OCI-LY1 (cell line): ENCODE measurements around the gene TMEM52B.

Source experiments
- H2AFZ ChIP-seq: fragments of 200-600 bp; sonication (generic), shearing (Covaris generic); 2 replicates; pipeline ENCODE4 v1.6.0; 2014; ENCODE audit warnings: antibody characterized with exemption, mild to moderate bottlenecking, low read length
- H3F3A ChIP-seq: fragments of 200-600 bp; sonication (generic), shearing (Covaris generic); 2 replicates; pipeline ENCODE4 v1.6.0; 2014; ENCODE audit warnings: mild to moderate bottlenecking, antibody characterized with exemption, low read length, moderate library complexity; ENCODE audit not compliant: insufficient read depth
- H3K27ac ChIP-seq: fragments of 200-600 bp; sonication (generic); 2 replicates; pipeline ENCODE4 v1.5.1; 2014; ENCODE audit warnings: low read length, mixed run types, mild to moderate bottlenecking, low read depth; ENCODE audit not compliant: poor library complexity, severe bottlenecking
- H3K27me3 ChIP-seq: fragments of 200-600 bp; sonication (generic); 2 replicates; pipeline ENCODE4 v1.6.0; 2014; ENCODE audit warnings: antibody characterized with exemption, mild to moderate bottlenecking, low read length, moderate library complexity; ENCODE audit not compliant: insufficient read depth
- H3K36me3 ChIP-seq: fragments of 200-600 bp; sonication (generic); 2 replicates; pipeline ENCODE4 v1.6.1; 2014; ENCODE audit warnings: mild to moderate bottlenecking, antibody characterized with exemption, low read length, moderate library complexity, mixed read lengths; ENCODE audit not compliant: insufficient read depth
- H3K4me1 ChIP-seq: fragments of 200-600 bp; sonication (generic); 2 replicates; pipeline ENCODE4 v1.5.1; 2014; ENCODE audit warnings: mild to moderate bottlenecking, low read length, moderate library complexity; ENCODE audit not compliant: insufficient read depth, severe bottlenecking
- H3K4me2 ChIP-seq: fragments of 200-600 bp; sonication (generic), shearing (Covaris generic); 2 replicates; pipeline ENCODE4 v1.6.1; 2014; ENCODE audit warnings: low read length
- H3K4me3 ChIP-seq: fragments of 200-600 bp; sonication (generic); 2 replicates; pipeline ENCODE4 v1.5.1; 2014; ENCODE audit warnings: low read length, low read depth, mild to moderate bottlenecking, mixed read lengths; ENCODE audit not compliant: poor library complexity, severe bottlenecking
- H3K79me2 ChIP-seq: fragments of 200-600 bp; shearing (Covaris generic); 2 replicates; pipeline ENCODE4 v1.6.1; 2016; ENCODE audit warnings: mixed run types, low read length, mixed read lengths; ENCODE audit not compliant: insufficient read depth
- H3K9ac ChIP-seq: fragments of 200-600 bp; sonication (generic), shearing (Covaris generic); 2 replicates; pipeline ENCODE4 v1.6.1; 2014; ENCODE audit warnings: mild to moderate bottlenecking, low read length, mixed read lengths
- H3K9me2 ChIP-seq: fragments of 200-600 bp; sonication (generic), shearing (Covaris generic); 2 replicates; pipeline ENCODE4 v1.6.1; 2014; ENCODE audit warnings: low read depth, mild to moderate bottlenecking, low read length, mixed read lengths
- H3K9me3 ChIP-seq: fragments of 200-600 bp; shearing (Covaris generic); 2 replicates; pipeline ENCODE4 v1.6.1; 2014; ENCODE audit warnings: low read length, mixed read lengths
- H4K20me1 ChIP-seq: fragments of 200-600 bp; sonication (generic), shearing (Covaris generic); 2 replicates; pipeline ENCODE4 v1.6.0; 2016; ENCODE audit warnings: mild to moderate bottlenecking, low read length; ENCODE audit not compliant: insufficient read depth
- CTCF ChIP-seq: fragments of 200-600 bp; sonication (generic), shearing (Covaris generic); IDR thresholded peaks from 2 replicates; pipeline ENCODE4 v1.5.1; 2017; ENCODE audit warnings: mild to moderate bottlenecking, antibody characterized with exemption, low read length, moderate library complexity, mixed read lengths
- EZH2 ChIP-seq: fragments of 200-600 bp; sonication (generic), shearing (Covaris generic); IDR thresholded peaks from 2 replicates; pipeline ENCODE4 v1.8.0; 2017; ENCODE audit warnings: borderline replicate concordance, mixed run types, mild to moderate bottlenecking, antibody characterized with exemption, low read length, moderate library complexity, mixed read lengths

Gene TMEM52B

GRCh38 chr12:10178821-10179220 lies at the start of gene TMEM52B:
Gene TMEM52B, plus strand, starts transcription at chr12:10179032. Its CDS starts 543 bp downstream, at chr12:10179575.
- TF ChIP-seq EZH2 (no peak), CTCF (no peak)
- Histone ChIP-seq H3K27ac (no peak within 1 kb of the TSS), H2AFZ (no peak within 1 kb of the TSS), H3K9me2 (no peaks in the 10 kb centered on the region), H4K20me1 (no peaks in the 10 kb centered on the region), H3K4me3 (no peak within 1 kb of the TSS), H3K79me2 (no peaks in the 10 kb centered on the region), H3K36me3 (no peaks in the 10 kb centered on the region), H3K9me3 (no peaks in the 10 kb centered on the region), H3K4me2 (no peak within 1 kb of the TSS), H3K27me3 (no peaks in the 10 kb centered on the region), H3F3A (no peaks in the 10 kb centered on the region), H3K9ac (no peak within 1 kb of the TSS), H3K4me1 (no peaks in the 10 kb centered on the region)

- no peak within 1 kb of the TSS for H2AFZ ChIP-seq
- H3K4me2 ChIP-seq, result no peak within 1 kb of the TSS
- no peaks in the 10 kb centered on the region for H3F3A ChIP-seq
- no peaks in the 10 kb centered on the region for H3K79me2 ChIP-seq
- no peaks in the 10 kb centered on the region for H3K27me3 ChIP-seq
- no peak within 1 kb of the TSS for H3K27ac ChIP-seq
- TF ChIP-seq CTCF (no peak), EZH2 (no peak)
- no peaks in the 10 kb centered on the region for H4K20me1 ChIP-seq
- H3K9me2 ChIP-seq, result no peaks in the 10 kb centered on the region
- no peak within 1 kb of the TSS for H3K9ac ChIP-seq
- H3K4me3 ChIP-seq, result no peak within 1 kb of the TSS
- H3K36me3 ChIP-seq, result no peaks in the 10 kb centered on the region
- peaks cover 5% of the 10 kb centered on the region for H3K4me1 ChIP-seq
- no peaks in the 10 kb centered on the region for H3K9me3 ChIP-seq
Measured at GRCh38 chr12:10130042-10130441, 48.8 kb upstream of the TMEM52B start, which contains the start of gene CLEC7A. Gene CLEC7A, minus strand, starts transcription at chr12:10130199. Its CDS starts 117 bp downstream, at chr12:10130082.

GRCh38 chr12:10131111-10131690 lies 47.6 kb upstream of the TMEM52B start:
- Histone ChIP-seq H3K36me3 (no peaks in the 10 kb centered on the region), H3K27ac (no peak overlapping the region), H3K79me2 (no peaks in the 10 kb centered on the region), H3K9me2 (no peaks in the 10 kb centered on the region), H3K4me2 (no peak overlapping the region), H3K27me3 (no peaks in the 10 kb centered on the region), H3K9me3 (no peaks in the 10 kb centered on the region), H2AFZ (no peak overlapping the region), H3K4me1 (peaks cover 5% of the 10 kb centered on the region), H3F3A (no peaks in the 10 kb centered on the region), H3K9ac (no peak overlapping the region), H4K20me1 (no peaks in the 10 kb centered on the region), H3K4me3 (no peak overlapping the region)
- no peak for TF ChIP-seq EZH2
- no peak for TF ChIP-seq CTCF
